GM21717 (cell line): ENCODE results near the gene NDUFS5.
"Not testable (repeated sequence)": the region's sequence is repeated elsewhere in the genome, so short reads cannot be mapped to it uniquely, and the experiment has no call there.

ENCODE experiments used
- ATAC-seq: cut with Tn5 transposase; IDR thresholded peaks from one replicate; pipeline ENCODE4 v1.9.1; 2021; ENCODE audit warnings: mild to moderate bottlenecking, moderate library complexity; ENCODE audit not compliant: unreplicated experiment

NDUFS5 gene

DNA sequence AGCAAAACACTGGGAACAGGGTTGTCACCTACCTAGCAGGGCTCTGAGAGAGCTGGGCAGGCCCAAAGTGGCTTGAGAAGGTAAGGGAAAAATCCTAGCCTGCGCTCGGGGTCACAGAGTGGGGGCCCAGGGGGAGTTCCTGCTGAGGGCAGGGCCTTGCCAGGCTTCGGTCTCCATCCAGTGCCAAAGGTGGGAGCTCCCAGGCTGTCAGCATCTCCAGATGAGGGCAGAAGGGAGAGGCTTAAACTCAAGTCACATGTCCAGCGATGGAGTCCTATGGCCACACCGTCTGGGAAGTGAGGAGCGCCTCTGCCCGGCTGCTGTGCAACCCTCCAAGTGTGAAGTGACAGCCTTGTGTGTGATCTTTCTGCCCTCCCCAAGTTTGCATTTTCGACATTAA is 11.2 kb upstream of the NDUFS5 start:
- ATAC-seq: not testable (repeated sequence)

DNA sequence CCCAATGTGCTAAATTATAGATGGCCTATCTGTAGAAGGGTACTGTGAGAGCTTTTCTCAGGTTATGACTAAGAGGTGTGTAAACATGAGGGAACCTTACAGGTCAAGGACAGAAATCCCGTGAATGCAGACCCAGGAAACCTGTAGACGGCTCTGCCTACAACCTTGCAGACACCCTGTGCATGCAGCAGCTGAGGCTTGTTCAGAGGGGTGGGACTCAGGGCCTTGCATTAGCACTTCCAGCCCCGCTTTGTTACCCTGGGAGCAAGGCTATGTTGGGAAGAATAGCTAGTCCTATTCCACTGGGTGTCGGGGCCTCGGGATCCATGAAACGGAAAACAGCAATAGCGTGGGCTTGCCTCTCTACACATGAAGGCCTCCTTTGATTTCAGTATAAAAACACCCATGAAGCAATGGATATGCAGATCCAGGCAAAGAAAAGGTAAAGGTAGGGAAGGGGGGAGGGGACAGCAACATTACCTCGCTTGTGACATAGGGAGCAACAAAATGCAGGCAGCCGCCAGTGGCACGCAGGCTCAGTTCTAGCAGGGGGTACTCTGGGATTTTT is 9.5 kb upstream of the NDUFS5 start:
- ATAC-seq: no peak

GRCh38 chr1:39017266-39017665 is 8.9 kb upstream of the NDUFS5 start:
- no peak for ATAC-seq

GRCh38 chr1:39020494-39020893 is 5.7 kb upstream of the NDUFS5 start:
- ATAC-seq: not testable (repeated sequence)

DNA sequence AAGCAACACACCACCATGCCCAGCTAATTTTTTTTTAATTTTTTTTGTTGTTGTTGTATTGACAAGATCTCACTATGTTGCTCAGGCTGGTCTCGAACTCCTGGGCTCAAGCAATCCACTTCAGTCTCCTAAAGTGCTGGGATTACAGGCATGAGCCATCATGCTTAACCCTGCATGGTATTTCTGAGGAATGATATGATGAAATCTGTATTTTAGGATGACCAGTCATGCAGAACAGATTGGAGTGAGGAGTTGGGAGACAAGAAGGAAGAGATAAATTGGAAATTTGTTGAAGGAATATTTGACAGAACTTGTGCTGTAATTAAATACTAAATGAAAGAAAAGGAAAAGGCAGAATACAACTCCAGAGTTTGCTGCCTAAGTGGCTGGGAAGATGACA is 4.7 kb upstream of the NDUFS5 start:
- no peak for ATAC-seq

- ATAC-seq: no peak
Observed at GRCh38 chr1:39023140-39023539, 3.0 kb upstream of the NDUFS5 start.

DNA sequence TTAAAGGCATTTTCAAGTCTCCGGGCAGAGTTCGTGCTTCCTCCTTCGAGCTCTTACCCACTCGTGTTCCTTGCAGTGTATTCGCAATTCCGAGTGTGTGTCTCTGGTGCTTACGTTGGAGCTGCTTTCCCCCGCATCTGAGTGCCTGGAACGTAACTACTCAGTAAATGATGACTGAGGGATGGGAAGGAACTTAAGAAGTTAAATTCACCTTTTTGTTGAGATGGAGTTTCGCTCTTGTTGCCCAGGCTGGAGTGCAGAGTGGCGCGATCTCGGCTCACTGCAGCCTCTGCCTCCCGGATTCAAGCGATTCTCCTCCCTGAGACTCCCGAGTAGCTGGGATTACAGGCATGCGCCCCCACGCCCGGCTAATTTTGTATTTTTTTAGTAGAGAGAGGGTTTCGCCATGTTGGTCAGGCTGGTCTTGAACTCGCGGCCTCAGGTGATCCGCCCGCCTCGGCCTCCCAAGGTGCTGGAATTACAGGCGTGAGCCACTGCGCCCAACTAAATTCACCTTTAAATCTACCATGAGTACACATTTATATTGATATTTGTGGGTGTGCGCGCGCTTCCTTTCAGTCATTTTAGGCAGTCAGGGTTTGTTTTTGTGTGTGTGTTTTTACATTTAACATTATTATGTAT is 837 bp downstream of the NDUFS5 start:
- ATAC-seq: no peak

DNA sequence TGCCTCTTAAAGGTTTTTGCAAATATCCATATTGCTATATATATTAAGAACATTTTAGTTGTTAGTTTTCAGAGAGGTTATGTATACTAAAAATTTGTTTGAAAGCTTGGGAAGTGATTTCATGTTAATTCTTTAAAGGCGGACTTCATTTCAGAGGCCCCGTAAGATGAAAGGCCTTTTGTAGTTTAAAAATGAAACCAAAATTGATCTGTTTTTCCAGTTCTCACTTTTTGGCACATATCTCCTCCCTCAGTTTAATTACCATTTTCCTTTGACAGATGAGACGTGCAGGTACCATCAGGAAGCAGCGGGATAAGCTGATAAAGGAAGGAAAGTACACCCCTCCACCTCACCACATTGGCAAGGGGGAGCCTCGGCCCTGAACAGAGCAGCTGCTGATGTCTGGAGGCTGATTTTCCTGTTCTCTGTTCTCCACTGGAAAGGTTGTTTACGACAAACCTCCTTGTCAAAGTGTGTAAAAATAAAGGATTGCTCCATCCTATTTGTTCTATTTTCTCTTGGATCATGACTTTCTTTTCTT is 8.0 kb downstream of the NDUFS5 start:
- no peak for ATAC-seq

DNA sequence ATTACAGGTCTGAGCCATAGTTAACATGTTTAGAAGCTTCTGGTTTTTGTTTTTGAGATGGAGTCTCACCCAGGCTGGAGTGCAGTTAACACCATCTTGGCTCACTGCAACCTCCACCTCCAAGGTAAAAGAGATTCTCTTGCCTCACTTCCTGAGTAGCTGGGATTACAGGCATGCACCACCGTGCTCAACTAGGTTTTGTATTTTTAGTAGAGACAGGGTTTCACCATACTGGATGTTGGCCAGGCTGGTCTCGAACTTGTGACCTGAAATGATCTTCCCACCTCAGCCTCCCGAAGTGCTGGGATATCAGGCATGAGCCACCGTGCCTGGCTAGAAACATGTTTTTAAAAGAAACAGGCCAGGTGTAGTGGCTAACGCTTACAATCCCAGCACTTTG is 10.5 kb downstream of the NDUFS5 start:
- ATAC-seq: no peak

DNA sequence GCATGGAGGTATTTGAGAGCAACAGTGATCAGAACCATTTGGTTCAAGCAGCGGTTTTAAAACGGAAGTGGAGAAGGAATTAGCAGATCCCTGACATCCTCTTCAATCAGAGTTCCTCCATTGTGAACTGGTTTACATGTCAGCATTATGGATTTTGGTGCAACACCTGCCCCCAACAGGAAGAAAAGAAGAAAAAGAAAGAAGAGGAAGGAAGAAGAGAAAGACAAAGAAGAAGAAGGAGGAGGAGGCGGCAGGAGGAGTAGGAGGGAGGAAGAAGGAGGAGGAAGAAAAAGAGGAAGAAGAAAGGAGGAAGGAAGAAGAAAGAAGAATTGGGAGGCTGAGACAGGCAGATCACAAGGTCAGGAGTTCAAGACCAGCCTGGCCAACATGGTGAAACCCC is 17.4 kb downstream of the NDUFS5 start:
- no peak for ATAC-seq

GRCh38 chr1:39044762-39045161 is 18.6 kb downstream of the NDUFS5 start:
- ATAC-seq: no peak

- no peak for ATAC-seq
Observed at GRCh38 chr1:39045231-39045630, 19.1 kb downstream of the NDUFS5 start.

- ATAC-seq: no peak
Observed at GRCh38 chr1:39046613-39047210, 20.6 kb downstream of the NDUFS5 start.

DNA sequence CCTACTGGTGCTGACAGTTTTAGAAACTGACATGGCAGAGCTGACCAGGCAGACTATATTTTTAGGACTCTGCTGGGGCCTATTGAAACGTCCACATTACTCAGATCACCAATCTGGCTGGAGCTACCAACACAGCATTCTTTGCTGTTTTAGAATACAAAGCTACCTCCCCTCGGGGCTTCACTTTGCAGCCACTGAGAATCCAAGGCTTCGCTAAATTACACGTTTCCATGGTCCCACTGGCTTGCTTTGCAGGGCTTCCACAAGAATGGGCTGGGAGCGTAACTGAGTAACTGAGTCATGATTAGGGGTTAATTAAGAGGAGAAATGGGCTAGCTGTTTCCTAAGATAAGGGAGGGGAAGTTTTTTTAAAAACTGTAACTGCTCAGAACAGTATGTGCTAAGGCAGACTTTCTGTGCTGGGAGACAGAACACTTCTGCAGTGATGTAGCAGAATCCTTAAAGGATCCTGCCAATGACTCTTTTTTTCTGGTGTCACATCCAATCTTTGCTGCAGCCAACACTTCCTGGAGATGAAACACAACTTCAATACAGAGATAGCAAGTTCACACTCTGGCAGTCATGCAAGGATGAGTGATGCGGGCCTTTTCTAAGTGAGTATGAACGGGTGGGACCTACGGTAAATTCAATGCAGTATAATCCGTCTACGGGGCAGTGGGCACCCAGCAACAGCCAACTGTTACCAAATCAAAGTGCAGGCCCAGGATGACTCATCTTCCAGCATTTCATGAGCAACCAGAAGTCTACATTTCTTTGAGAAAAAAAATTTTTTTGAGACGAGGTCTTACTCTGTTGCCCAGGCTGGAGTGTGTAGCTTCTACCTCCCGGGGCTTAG is 21.5 kb downstream of the NDUFS5 start:
- no peak for ATAC-seq

- ATAC-seq: no peak
Observed at GRCh38 chr1:39048745-39049370, 22.7 kb downstream of the NDUFS5 start.

DNA sequence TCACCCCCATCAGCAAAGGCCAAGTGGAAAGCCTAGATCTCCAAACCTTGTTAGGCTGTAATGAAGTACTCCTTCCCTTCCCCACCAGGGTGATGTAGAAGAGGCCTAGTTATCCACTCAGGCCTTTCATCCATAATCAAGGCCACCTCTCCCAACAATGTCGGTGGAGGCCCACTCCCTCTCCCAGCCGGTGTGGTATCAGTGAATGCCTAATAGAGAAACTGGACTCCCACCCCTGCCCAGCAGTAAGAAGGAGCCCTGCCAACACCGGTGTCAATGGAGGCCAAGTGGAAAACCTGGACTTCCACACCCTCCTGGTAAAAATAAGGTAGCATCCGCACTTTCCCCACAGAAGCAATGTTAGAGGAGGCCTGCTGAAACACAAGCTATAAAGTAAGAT is 23.9 kb downstream of the NDUFS5 start:
- no peak for ATAC-seq

DNA sequence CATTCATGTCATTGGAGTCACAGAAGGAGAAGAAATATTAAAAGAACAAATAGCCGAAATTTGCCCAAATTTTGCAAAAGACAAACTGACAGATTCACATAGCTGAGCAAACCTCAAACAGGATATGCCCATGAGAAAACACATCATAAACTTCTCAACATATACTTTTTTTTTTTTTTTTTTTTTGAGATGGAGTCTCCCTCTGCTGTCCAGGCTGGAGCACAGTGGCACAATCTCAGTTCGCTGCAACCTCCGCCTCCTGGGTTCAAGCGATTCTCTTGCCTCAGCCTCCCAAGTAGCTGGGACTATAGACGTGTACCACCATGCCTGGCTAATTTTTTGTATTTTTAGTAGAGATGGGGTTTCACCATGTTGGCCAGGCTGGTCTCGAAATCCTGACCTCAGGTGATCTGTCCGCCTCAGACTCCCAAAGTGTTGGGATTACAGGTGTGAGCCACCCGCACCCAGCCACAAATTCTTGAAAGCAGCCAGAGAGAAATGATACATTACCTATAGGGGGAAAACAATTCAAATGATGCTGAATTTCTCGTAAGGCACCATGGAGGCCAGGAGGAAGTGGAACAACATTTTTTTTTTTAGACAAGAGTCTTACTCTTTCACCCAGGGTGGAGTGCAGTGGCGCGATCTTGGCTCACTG is 25.2 kb downstream of the NDUFS5 start:
- not testable (repeated sequence) for ATAC-seq

DNA sequence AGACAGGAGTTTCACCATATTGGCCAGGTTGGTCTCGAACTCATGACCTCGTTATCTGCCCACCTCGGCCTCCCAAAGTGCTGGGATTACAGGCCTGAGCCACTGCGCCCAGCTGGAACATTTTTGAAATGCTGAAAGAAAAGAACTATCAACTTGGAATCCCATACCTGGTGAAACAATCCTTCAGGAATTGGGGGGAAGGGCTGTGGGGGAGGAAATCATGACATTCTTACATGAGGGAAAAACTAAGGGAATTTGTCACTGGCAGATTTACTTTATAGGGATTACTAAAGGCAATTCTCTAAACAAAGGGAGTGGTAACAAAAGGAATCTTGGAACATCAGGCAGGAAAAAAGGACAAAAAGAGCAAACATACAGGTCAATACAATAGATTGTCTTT is 25.8 kb downstream of the NDUFS5 start:
- ATAC-seq: no peak

DNA sequence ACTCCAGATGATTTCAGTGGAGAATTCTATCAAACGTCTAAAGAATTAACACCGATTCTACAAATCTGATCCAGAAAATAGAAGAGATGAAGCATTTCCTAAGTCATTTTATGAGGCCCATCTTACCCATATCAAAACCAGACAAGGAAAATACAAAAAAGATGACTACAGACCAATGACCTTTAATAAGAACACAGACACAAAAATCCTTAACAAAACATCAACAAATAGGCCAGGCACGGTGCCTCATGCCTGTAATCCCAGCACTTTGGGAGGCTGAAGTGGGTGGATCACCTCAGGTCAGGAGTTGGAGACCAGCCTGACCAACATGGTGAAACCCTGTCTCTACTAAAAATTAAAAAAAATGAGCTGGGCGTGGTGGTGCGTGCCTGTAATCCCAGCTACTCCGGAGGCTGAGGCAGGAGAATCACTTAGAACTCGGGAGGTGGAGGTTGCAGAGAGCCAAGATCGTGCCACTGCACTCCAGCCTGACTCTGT is 29.1 kb downstream of the NDUFS5 start:
- ATAC-seq: not testable (repeated sequence)

- ATAC-seq: not testable (repeated sequence)
Observed at GRCh38 chr1:39061516-39061915, 35.4 kb downstream of the NDUFS5 start.
